HuH-7.5 (cell line): ENCODE measurements around the gene PPM1D.
"Not testable (repeated sequence)": the region's sequence is repeated elsewhere in the genome, so short reads cannot be mapped to it uniquely, and the experiment has no call there.

ENCODE experiments used
- DNase-seq: peaks from one replicate; pipeline ENCODE4 v3.0.0; 2011; ENCODE audit warnings: low spot score

PPM1D gene

GRCh38 chr17:60668741-60669140 is 68.7 kb downstream of the PPM1D start:
- not testable (repeated sequence) for DNase-seq

DNA sequence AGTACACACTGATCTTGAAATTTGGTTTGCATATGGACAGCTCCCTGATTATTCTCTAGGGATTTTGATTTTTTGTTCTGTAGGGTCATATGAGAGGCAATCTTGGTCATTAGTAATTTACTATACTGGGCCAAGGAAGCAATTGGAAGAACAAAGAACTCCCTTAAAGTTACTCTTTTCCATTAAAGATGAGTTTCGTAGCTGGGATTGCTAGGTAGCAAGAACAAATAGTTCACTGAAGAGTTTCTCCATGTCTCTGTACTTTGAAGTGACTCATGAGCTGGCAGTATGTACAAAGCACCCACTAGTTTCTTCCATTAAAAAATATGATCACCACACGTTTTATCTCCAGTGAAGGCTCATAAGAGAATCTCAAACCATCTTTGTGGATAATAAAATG is 71.5 kb downstream of the PPM1D start:
- DNase-seq, result no peak

DNA sequence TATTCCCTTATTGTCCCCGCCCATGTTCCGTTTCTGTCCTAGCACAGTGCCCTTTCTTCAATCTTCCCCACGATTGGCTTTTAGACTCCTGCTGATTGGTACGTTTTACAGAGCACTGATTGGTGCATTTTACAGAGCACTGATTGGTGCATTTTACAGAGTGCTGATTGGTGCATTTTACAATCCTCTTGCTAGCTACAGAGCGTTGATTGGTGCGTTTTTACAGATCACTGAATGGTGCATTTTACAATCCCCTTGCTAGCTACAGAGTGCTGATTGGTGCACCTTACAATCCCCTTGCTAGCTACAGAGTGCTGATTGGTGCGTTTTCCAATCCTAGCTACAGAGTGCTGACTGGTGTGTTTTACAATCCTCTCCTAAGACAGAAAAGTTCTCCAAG is 74.6 kb downstream of the PPM1D start:
- DNase-seq, result not testable (repeated sequence)

DNA sequence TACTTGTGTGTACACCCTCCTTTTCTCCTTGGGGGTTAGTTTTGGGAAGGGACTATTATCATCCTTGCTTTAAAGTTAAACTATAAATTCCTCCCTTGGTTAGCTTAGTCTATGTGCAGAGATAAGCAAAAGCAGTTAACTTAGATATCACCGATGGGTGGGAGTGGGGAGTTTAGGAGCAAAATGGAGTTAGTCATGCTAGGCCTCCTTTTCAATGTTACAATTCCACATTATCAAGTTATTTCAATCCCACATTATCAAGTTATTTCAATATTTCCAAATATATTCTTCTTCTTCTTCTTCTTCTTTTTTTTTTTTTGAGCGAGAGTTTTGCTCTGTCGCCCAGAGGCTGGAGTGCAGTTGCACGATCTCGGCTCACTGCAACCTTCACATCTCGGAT is 76.0 kb downstream of the PPM1D start:
- no peak for DNase-seq

DNA sequence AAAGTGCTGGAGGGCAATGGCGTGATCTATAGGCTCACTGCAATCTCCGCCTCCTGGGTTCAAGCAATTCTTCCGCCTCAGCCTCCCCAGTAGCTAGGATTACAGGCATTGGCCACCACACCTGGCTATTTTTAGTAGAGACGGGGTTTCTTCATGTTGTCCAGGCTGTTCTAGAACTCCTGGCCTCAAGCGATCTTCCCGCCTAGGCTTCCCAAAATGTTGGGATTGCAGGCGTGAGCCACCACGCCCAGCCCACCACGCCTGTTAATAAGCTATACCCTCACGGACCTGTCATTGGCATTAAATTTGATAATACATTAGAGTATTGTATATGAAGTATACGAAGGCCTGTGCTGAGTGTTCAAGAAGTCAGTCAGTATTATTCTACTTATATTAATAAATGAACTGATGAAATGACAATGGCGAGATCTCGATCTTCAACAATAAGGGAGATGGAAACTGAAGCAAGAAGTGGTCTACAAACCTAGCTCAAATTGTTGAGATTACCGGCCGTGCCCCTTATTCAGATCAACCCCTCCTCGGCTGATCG is 76.8 kb downstream of the PPM1D start:
- no peak for DNase-seq

DNA sequence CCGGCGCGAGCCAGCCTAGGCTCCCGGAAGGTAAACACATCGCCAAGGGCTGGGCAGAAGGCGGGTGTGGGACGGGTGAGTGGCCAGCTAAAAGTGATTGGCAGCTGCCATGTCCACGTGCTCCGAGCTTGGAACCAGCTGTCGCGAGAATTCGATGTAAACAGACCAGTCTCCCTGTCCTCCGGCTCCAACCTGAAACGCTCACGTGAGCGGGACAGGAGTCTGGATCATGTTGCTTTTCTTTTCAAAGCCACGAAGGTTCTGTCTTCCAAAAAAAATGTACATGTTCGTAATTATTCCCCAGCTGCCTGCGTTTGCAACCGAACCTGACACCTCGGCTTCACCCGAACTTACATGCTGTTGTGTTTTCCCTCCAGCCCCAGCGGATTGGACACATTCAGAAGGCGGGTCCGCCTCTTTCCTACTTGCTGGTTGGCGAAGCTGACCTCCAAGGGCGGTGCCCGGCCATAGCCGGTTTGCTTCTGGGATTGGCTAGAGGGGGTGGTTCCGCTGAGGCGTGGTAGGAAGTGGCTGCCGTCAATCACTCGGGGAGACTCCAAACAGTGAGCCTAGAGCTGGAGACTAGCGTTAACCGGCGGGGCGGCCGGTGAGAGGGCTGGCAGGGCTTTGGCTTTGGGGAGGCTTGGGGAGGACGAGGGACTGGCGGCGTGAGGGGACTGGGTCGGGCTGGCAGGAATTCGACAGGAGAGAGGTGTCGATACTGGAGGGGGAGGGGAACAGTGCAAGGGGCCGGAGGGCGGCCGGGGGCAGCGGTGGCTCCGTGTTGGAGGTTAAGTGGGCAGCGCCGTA is 77.5 kb downstream of the PPM1D start, which contains the start of gene BCAS3:
BCAS3 (plus strand) TSS at position 544 of the 810 bp plus-strand sequence.
- peak; percentile 100 for DNase-seq

DNA sequence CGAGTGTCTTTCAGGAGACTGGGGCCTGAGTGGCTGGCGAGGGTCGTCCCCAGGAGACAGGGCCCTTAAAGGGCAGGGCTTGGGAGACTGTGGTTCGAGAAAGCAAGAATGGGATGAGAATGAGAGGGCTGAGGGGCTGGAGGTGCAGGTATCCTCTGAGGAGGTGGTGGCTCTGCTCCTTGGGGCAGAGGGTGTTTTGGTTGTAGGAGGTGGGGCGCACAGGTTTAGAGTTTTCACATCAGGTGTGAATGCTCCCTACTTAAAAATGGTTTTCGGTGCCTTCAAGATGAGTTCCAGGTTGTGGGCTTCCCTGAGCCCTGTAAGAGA is 78.1 kb downstream of the PPM1D start:
- peak; percentile 66 for DNase-seq

DNA sequence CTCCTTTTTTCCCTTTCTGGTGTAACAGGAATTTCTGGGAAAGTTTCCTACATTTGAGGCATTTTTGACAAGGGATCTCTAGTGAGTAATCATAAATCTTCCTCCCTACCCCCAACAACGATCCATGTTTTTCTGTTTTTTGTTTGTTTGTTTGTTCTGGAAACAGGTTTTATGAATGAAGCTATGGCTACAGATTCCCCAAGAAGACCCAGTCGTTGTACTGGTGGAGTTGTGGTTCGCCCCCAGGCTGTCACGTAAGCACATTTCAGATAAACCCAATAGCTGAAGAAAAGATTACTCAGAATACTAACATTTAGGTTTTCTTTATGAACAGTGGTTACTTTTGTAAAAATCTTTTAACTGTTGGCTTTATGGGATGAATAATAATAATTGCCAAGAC is 79.3 kb downstream of the PPM1D start:
- no peak for DNase-seq

- DNase-seq, result no peak
Observed at GRCh38 chr17:60680754-60681153, 80.8 kb downstream of the PPM1D start.

DNA sequence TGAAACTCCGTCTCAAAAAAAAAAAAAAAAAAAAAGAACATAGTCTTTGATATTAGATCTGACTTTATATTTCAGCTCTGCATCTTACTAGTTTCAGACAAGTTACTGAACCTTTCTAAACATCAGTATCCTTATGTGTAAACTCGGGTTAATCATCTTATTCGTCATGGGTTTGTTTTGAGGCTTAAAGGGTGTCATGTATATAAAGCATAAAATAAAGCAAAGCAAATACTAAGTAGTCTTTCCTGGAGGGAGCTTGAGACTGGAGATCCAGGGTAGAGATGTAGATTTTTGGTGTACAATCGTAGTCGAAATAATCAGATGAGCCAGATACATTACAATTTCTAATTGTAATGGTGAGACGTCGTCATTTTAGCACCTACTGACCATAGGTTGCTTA is 85.4 kb downstream of the PPM1D start:
- DNase-seq, result no peak

- no peak for DNase-seq
Observed at GRCh38 chr17:60695960-60696359, 96.0 kb downstream of the PPM1D start.

GRCh38 chr17:60699090-60699489 is 99.1 kb downstream of the PPM1D start:
- no peak for DNase-seq

DNA sequence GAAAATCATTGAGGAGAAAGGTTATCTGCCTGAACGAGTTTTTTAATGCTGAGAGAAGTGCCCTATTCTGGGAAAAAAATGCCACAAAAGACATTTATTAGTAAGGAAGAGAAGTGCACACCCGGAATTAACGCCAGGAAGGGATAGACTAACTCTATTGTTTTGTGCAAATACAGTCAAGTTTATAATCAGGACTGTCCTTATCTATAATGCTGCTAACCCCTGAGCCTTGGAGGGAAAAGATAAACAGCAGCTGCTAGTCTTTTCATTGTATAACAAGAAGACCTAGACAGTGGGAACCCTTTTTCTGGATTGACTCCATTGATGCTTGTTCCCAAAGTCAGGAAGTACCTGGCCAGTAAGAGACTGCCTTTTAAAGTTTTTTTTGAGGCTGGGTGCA is 104.2 kb downstream of the PPM1D start:
- no peak for DNase-seq

GRCh38 chr17:60712675-60713074 is 112.7 kb downstream of the PPM1D start:
- DNase-seq, result no peak

- DNase-seq, result no peak
Observed at GRCh38 chr17:60713608-60714007, 113.6 kb downstream of the PPM1D start.
